Measurements from ENCODE around the gene ZBTB44.

GRCh38 chr11:130328420-130328819, 13.7 kb upstream of the ZBTB44 start:
- TF ChIP-seq, protein P1, sequence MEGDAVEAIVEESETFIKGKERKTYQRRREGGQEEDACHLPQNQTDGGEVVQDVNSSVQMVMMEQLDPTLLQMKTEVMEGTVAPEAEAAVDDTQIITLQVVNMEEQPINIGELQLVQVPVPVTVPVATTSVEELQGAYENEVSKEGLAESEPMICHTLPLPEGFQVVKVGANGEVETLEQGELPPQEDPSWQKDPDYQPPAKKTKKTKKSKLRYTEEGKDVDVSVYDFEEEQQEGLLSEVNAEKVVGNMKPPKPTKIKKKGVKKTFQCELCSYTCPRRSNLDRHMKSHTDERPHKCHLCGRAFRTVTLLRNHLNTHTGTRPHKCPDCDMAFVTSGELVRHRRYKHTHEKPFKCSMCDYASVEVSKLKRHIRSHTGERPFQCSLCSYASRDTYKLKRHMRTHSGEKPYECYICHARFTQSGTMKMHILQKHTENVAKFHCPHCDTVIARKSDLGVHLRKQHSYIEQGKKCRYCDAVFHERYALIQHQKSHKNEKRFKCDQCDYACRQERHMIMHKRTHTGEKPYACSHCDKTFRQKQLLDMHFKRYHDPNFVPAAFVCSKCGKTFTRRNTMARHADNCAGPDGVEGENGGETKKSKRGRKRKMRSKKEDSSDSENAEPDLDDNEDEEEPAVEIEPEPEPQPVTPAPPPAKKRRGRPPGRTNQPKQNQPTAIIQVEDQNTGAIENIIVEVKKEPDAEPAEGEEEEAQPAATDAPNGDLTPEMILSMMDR (conservative IDR thresholded peaks at IDR 0.05; ENCODE audit: low read depth, low read length) = no peak
- TF ChIP-seq EZH2phosphoT487 (IDR thresholded peaks at IDR 0.05; ENCODE audit: borderline replicate concordance, low read length) (no peak), EZH2 (IDR thresholded peaks at IDR 0.05; ENCODE audit: low read length, unreplicated experiment) (no peak)

Measured in PC-3 (cell line).